Hepatocyte (in vitro differentiated cells): Measurements from ENCODE around the gene NDUFV2.

Experiments
- EZH2 ChIP-seq: fragments of 200-600 bp; sonication (generic); IDR thresholded peaks from 2 replicates; pipeline ENCODE4 v1.6.1; 2016; ENCODE audit warnings: antibody characterized with exemption, mild to moderate bottlenecking, borderline replicate concordance
- TF ChIP-seq, protein P1 (sequence below): fragments of 200-600 bp; sonication (generic); IDR thresholded peaks from 2 replicates; pipeline ENCODE4 v1.5.1; 2016; ENCODE audit warnings: antibody characterized with exemption, mild to moderate bottlenecking; ENCODE audit not compliant: poor library complexity

DNA sequence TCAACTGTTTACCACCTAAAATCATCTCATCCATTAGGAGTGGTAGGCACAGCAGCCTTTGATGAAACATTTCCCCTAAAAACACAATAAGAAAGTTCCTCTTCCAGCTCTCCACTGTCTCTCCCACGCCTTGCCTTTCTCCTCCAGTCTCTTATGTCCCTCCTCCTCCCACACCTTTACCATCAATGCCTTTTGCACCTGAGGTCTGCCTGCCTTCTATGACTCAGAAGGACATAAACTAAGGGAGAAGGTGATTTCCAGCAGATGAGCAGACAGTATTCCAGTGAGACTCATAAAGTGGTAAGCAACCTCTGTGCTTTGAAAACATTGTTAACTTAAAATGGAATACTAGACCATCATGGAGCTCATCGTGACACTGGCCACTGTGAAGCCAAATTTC lies 34.2 kb upstream of the NDUFV2 start:
- TF ChIP-seq, protein P1, sequence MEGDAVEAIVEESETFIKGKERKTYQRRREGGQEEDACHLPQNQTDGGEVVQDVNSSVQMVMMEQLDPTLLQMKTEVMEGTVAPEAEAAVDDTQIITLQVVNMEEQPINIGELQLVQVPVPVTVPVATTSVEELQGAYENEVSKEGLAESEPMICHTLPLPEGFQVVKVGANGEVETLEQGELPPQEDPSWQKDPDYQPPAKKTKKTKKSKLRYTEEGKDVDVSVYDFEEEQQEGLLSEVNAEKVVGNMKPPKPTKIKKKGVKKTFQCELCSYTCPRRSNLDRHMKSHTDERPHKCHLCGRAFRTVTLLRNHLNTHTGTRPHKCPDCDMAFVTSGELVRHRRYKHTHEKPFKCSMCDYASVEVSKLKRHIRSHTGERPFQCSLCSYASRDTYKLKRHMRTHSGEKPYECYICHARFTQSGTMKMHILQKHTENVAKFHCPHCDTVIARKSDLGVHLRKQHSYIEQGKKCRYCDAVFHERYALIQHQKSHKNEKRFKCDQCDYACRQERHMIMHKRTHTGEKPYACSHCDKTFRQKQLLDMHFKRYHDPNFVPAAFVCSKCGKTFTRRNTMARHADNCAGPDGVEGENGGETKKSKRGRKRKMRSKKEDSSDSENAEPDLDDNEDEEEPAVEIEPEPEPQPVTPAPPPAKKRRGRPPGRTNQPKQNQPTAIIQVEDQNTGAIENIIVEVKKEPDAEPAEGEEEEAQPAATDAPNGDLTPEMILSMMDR = no peak
- no peak for TF ChIP-seq EZH2
